Stimulated activated CD4-positive, alpha-beta T cell treated with anti-CD3 and anti-CD28 coated beads, Interleukin-1b, Interleukin-23, amount 100 ng/mL, for 4 hours (primary cell): ENCODE data around the gene SP140.
"Not testable (repeated sequence)": the region's sequence is repeated elsewhere in the genome, so short reads cannot be mapped to it uniquely, and the experiment has no call there.

Experiments
- DNase-seq, 2 donors: peaks; one replicate each; pipeline ENCODE4 v3.0.0-alpha.2; 2020; ENCODE audit warnings: low read depth in 2 of 2

Gene SP140

GRCh38 chr2:230225486-230225885 lies at the start of gene SP140:
Gene SP140 (plus strand): TSS chr2:230225736. CDS start chr2:230225845, 109 bp downstream.
- DNase-seq = peak; percentile 47 to 59

DNA sequence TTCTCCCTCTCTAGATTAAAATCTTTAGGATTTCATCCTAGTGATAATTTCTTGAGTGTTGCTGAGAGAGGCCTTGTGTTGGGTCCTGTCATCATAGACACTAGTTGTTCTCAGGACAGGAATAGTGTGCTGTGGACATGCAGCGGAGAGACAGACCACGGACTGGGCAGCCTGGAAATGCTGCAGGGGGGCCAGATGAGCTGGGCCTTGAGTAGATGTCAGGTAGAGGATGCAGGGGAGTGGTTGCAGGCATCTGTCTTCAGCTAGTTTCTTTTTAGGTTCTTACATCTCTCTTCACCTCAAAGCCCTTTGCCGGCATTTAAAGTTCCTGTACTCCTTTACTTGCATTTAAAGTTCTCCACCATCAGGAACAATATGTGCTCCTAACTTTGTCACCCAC lies 48.5 kb upstream of the SP140 start:
- DNase-seq = no peak

- DNase-seq = no peak
Measured at GRCh38 chr2:230178546-230179485, 46.7 kb upstream of the SP140 start.

GRCh38 chr2:230179907-230180306 lies 45.6 kb upstream of the SP140 start:
- no peak for DNase-seq

- DNase-seq = no peak
Measured at GRCh38 chr2:230181195-230181594, 44.3 kb upstream of the SP140 start.

DNA sequence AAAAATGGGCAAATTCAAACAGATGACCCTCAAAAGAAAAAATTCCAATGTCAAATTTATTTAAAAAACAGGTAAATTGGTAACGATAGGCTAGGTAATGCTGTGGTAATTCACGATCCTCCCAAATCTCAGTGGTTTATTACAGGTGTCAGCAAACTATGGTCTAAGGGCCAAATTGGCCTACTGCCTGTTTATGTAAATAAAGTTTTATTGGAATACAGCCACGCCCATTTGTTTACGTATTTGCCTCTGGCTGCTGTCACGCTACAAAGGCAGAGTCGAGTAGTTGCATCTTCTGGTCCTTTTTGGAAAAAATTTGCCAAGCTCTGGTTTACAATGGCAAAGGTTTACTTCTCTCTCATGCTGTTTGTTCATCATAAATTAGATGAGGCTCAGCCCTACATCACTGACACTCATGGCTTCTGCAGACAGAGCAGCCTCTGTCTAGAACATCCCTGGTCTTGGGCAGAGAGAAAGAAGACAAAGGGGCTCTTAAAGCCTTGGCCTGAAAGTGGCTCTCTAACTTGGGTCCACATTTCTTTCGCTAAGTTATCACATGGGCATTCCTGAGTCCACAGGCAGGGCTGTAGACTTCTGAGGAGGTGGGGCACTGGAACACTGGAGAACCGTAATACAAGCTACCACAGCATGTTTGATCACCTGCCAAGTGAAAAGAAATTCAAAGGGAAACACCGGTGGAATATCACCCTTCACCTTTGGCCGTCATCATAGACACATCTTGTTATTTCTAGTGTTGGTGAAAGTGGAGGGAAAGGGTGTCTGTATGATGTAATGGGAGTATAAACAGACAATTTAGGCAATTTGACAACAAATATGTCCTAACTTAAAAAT lies 40.6 kb upstream of the SP140 start:
- DNase-seq = no peak

- DNase-seq = no peak
Measured at GRCh38 chr2:230202430-230203109, 23.0 kb upstream of the SP140 start.

- DNase-seq = no peak
Measured at GRCh38 chr2:230203110-230203676, 22.3 kb upstream of the SP140 start.

DNA sequence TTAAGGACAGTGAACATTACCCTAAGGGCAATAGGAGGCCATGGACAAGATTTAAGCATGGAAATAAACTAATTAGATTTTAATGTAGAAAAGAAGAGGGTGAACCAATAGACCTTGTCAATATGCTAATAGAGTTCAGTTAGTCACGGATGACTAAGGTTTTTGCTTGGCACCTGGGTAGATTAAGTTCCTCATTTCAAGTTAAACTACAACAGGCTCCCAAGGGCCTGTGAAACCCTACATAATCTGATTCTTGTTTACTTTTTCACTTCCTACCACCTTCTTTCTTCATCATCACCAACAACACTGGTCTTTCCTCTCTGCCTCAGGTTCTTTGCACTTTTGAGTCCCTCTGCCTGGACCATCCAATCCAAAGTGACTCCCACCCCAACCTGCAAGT lies 20.5 kb upstream of the SP140 start:
- DNase-seq = no peak

- DNase-seq = no peak
Measured at GRCh38 chr2:230205721-230206120, 19.8 kb upstream of the SP140 start.

GRCh38 chr2:230208576-230208975 lies 17.0 kb upstream of the SP140 start:
- DNase-seq = no peak

DNA sequence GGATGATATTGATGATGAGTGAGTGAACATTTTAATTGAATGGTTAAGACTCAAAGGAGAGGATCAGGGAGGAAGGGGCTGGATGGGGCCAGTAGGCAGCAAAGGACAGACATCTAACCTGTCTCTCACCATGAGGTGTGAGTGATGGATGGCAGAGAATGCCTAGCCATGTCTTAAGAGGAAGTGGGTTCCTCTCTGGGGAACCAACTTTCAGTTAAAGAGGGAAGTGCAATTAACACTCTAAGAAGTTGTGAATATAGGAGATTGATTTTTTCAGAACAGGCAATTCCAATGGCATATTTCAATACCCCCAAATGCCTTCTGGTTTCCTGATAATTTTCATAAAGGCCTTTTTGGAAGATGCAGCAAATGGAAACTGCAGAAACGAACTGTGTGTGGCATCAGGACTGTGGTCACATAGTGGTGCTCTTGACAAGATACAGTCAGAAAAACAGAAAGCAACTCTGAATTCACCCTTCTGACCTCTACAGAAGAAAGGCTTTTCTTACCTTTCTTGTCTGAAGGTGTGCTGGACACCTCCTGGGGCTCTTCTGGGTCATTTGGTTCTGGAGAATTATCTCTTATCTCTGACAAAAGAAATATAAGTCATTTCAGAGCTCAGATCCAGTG lies 16.0 kb upstream of the SP140 start:
- no peak for DNase-seq

DNA sequence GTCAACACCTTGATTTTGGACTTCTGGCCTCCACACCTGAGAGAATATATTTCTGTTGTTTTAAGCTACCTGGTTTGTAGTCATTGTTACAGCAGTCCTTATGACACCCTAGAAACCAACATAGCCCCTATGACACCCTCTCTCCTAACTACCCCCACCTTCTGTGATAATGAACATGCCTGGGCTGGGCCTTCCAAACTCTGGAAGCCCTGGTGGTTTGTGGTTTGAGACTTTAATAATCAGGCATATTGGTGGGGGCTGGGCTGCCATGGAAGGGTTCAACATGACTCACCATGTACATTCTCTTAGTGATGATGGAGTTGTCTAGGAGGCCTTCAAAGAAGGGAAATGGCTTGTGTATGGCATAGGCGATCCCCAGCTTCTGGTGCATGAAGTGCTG lies 9.0 kb upstream of the SP140 start:
- DNase-seq = no peak

DNA sequence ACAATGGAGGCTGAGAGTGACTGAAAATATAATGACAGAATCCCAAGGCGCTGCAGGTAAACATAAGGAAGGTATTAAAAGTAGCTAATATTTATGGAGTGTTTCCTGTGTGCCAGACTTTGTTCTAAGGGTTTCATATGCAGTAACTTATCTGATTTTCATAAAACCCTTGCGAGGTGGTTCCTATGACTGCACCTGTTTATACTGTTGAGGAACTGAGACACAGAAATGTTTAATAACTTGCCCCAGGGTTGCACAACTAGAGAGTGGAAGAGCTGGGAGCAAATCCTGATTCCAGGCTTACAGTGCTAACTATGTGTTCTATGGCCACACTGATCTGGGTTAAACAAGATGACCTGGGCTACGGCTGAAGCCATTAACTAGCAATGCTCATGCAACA lies 8.1 kb upstream of the SP140 start:
- DNase-seq = no peak

DNA sequence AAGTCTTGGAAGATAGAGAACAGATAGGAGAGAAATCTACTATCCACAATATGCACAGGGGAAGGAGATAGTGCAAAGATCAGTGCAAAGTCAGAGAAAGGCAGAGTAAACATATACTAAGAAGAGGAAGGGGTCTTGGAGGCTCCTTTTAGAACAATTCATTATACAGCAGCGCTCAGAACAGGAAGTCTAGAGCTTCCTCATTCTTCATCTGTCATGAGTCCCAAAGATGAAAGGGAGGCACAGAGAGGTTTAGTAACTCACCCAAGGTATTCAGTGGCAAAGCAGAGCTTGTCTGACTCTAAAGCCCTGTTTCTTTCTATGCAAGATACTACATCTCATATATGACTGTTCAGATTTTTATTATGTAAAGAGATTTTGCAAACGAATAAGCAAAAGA lies 7.1 kb upstream of the SP140 start:
- DNase-seq = no peak

DNA sequence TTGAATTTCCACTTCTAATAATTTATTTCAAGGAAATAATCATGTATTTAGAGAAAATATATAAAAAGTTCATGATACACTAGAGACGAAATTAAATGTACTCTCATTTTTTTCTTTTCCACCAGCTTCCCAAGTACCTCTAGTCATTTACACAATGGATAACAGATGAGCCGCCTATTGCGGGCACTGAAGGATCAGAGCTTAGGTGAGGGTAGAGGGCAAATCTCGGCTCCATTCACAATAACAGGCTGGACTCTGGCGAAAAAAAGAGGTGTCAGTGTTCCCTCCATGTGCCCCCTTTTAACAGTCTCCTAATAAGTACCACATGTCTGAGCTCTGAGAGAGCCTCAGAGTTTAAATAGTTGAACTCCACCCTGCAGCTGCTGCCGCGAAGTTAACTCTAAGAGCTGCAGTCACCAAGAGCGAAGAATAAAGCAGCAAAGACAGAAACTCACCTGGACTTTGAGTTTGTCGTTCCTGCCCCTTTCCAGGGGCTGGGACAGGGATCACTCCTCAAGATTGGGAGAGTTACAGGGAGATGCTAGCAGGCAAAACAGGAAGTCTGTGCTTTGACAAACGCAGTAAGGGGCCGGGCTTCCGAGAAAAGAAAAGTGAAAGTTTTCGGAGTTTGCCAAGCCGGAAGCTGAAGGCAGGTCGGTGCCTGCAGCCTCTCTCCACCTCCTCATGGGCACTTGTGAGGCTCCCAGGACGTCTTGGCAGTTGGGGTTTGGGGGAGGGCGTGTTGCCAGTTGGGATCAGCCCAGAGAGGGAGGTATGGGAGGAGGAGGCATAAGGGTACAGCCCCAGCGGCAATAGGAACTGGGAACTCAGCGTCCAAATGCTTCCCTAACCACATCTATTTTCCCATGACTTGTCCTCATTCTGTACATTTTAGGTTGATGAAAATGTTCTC lies 5.9 kb upstream of the SP140 start, which contains the start of gene SP110:
SP110 (minus strand) TSS at position 566 of the 913 bp plus-strand sequence. CDS start 3,057 bp downstream, outside the sequence.
- peak; percentile 44 to 62 for DNase-seq

DNA sequence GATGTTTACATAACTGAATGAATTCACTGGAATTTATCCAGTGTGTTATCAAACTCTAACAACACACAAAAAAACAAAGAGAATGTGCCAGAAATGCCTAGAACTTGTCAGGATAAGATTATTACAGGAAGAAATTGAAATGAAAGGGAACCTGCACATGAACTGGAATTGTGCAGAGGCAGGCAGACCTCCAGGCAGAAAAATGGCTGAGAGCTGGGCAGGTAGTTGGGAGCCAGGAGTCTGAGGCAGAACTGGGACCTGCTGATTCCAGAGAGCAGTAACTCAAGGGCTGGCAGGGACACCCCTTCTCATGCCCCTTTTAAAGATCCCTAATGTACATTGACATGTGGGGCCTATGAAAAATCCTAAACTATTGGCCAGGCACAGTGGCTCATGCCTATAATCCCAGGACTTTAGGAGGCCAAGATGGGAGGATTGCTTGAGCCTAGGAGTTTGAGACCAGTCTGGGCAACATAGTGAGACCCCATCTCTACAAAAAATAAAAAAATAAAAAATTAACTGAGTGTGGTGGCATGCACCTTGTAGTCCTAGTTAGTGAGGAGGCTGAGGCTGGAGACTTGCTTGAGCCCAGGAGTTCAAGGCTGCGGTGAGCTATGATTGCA lies 5.1 kb upstream of the SP140 start:
- DNase-seq = no peak

DNA sequence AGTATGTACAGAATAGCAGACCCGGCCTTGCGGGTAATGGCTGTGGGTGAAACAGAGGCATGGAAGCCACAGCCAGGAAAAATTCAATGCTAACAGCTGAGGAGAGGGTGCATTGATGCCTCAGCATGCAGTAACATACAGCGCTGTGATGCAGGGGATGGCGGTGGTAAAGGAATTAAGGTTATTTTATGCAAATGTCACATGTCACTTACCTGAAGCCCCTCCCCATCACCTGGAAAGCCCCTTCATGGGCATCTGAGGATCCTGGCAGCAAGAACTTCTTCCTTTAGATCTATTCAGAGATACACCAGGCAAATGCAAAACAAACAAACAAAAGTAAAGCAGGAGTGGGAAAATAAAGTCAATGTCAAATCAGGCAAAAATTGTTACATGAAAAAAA lies 4.0 kb upstream of the SP140 start:
- DNase-seq = no peak

DNA sequence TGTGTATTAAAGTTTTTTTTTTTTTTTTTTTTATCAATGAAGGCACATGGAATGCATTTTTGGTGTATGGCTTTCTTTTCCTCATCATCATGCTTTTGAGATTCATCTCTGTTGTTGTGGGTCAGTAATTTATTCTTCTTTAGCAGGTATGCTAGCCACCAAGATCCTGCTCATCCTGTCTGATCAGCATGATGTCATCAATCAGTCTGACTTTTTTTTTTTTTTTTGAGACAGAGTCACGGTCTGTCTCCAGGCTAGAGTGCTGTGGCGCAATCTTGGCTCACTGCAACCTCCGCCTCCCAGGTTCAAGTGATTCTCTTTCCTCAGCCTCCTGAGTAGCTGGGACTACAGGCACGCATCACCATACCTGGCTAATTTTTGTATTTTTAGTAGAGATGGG lies 2.7 kb upstream of the SP140 start:
- not testable (repeated sequence) for DNase-seq

GRCh38 chr2:230224458-230224857 lies 1.1 kb upstream of the SP140 start:
- no peak for DNase-seq
